GM23338 (cell line): Measurements from ENCODE around the gene HMCES. TPM values are rescaled to one million over a fixed set of nuclear protein-coding genes. Genes with fewer than 3 reads are reported as not detected.

Source experiments
- ATAC-seq: fragments of 200-7000 bp; cut with Tn5 transposase; 3 replicates; pipeline ENCODE4 v1.9.1; 2020
- DNase-seq: peaks from one replicate; pipeline ENCODE4 v3.0.0-alpha.2; 2015; ENCODE audit warnings: low spot score
- H2AFZ ChIP-seq: fragments of 200-600 bp; sonication (generic); 2 replicates; pipeline ENCODE4 v1.8.0; 2016; ENCODE audit warnings: antibody characterized with exemption, mild to moderate bottlenecking, moderate library complexity
- H3F3A ChIP-seq: fragments of 200-600 bp; sonication (generic); replicated peaks from 2 replicates; pipeline ENCODE4 v1.8.0; 2017; ENCODE audit warnings: antibody characterized with exemption, mixed run types, low read depth
- H3K27ac ChIP-seq: fragments of 200-600 bp; sonication (generic); 2 replicates; pipeline ENCODE4 v1.6.1; 2016; ENCODE audit warnings: low read depth
- H3K27me3 ChIP-seq: fragments of 200-600 bp; sonication (generic); 2 replicates; pipeline ENCODE4 v1.8.0; 2016; ENCODE audit warnings: mild to moderate bottlenecking, mixed run types, moderate library complexity; ENCODE audit not compliant: insufficient read depth
- H3K36me3 ChIP-seq: fragments of 200-600 bp; sonication (generic); 2 replicates; pipeline ENCODE4 v1.8.0; 2016; ENCODE audit warnings: mild to moderate bottlenecking; ENCODE audit not compliant: insufficient read depth
- H3K4me1 ChIP-seq: fragments of 200-600 bp; sonication (generic); 2 replicates; pipeline ENCODE4 v1.8.0; 2016; ENCODE audit warnings: mild to moderate bottlenecking, moderate library complexity; ENCODE audit not compliant: insufficient read depth
- H3K4me2 ChIP-seq: fragments of 200-600 bp; sonication (generic); 2 replicates; pipeline ENCODE4 v1.7.1; 2017; ENCODE audit warnings: mixed run types
- H3K4me3 ChIP-seq: fragments of 200-600 bp; sonication (generic); 2 replicates; pipeline ENCODE4 v1.6.1; 2016; ENCODE audit warnings: mixed run types
- H3K79me2 ChIP-seq: fragments of 200-600 bp; sonication (generic); replicated peaks from 2 replicates; pipeline ENCODE4 v1.8.0; 2017; ENCODE audit warnings: mild to moderate bottlenecking; ENCODE audit not compliant: insufficient read depth
- H3K9me2 ChIP-seq: fragments of 200-600 bp; sonication (generic); 2 replicates; pipeline ENCODE4 v1.8.0; 2017; ENCODE audit not compliant: insufficient read depth
- H4K20me1 ChIP-seq: fragments of 200-600 bp; sonication (generic); replicated peaks from 2 replicates; pipeline ENCODE4 v1.8.0; 2017; ENCODE audit warnings: mild to moderate bottlenecking; ENCODE audit not compliant: insufficient read depth
- H3K27ac Mint-ChIP-seq: 2 replicates; pipeline ENCODE4 v1.8.0; 2020; ENCODE audit warnings: inconsistent platforms, mild to moderate bottlenecking, moderate library complexity, mixed read lengths
- H3K27me3 Mint-ChIP-seq: 3 replicates; pipeline ENCODE4 v1.8.0; 2022; ENCODE audit warnings: low read depth, mild to moderate bottlenecking, moderate library complexity, mixed read lengths, inconsistent platforms; ENCODE audit not compliant: insufficient read depth, poor library complexity
- H3K36me3 Mint-ChIP-seq: 3 replicates; pipeline ENCODE4 v1.8.0; 2021; ENCODE audit warnings: low read depth, mild to moderate bottlenecking, inconsistent platforms, moderate library complexity, mixed read lengths
- H3K4me1 Mint-ChIP-seq: 3 replicates; pipeline ENCODE4 v1.8.0; 2020; ENCODE audit warnings: mild to moderate bottlenecking, inconsistent platforms, mixed read lengths
- H3K4me3 Mint-ChIP-seq: 3 replicates; pipeline ENCODE4 v1.8.0; 2021; ENCODE audit warnings: moderate library complexity, mild to moderate bottlenecking, inconsistent platforms, mixed read lengths
- H3K9me3 Mint-ChIP-seq: 3 replicates; pipeline ENCODE4 v1.8.0; 2020; ENCODE audit warnings: moderate library complexity, mild to moderate bottlenecking, inconsistent platforms, mixed read lengths
- CREB1 ChIP-seq: fragments of 250-450 bp; sonication (Bioruptor Pico); IDR thresholded peaks from 2 replicates; pipeline ENCODE4 v1.5.0; 2020; ENCODE audit warnings: low read depth, mild to moderate bottlenecking, moderate library complexity
- CTCF ChIP-seq, 2 experiments: fragments of 200-600 bp in 1 of 2; sonication (generic) in 1 of 2; conservative IDR thresholded peaks; 2 replicates each; pipeline versions ENCODE4 v1.5.1 to v1.6.1; 2016 to 2017; ENCODE audit warnings: antibody characterized with exemption in 2 of 2, low read depth in 2 of 2, mild to moderate bottlenecking in 2 of 2, moderate library complexity in 1 of 2
- ETS1 ChIP-seq: IDR thresholded peaks from 2 replicates; pipeline ENCODE4 v1.6.1; 2016; ENCODE audit warnings: antibody characterized with exemption
- EZH2 ChIP-seq: fragments of 200-600 bp; sonication (generic); IDR thresholded peaks from one replicate; pipeline ENCODE4 v1.8.0; 2017; ENCODE audit warnings: antibody characterized with exemption, mild to moderate bottlenecking, low read depth; ENCODE audit not compliant: unreplicated experiment
- EZH2phosphoT487 ChIP-seq: fragments of 200-600 bp; sonication (generic); IDR thresholded peaks from one replicate; pipeline ENCODE4 v1.8.1; 2018; ENCODE audit warnings: antibody characterized with exemption; ENCODE audit not compliant: unreplicated experiment
- NANOG ChIP-seq: IDR thresholded peaks from 2 replicates; pipeline ENCODE4 v1.6.1; 2016; ENCODE audit warnings: antibody characterized with exemption, borderline replicate concordance
- POLR2AphosphoS5 ChIP-seq: IDR thresholded peaks from 2 replicates; pipeline ENCODE4 v1.6.1; 2016; ENCODE audit warnings: antibody characterized with exemption, low read depth
- REST ChIP-seq: IDR thresholded peaks from one replicate; pipeline ENCODE4 v1.6.1; 2018; ENCODE audit warnings: antibody characterized with exemption; ENCODE audit not compliant: unreplicated experiment
- STAT1 ChIP-seq: IDR thresholded peaks from one replicate; pipeline ENCODE4 v1.6.1; 2016; ENCODE audit warnings: antibody characterized with exemption; ENCODE audit not compliant: unreplicated experiment
- ZNF114 ChIP-seq: fragments of 250-450 bp; sonication (Bioruptor Pico); IDR thresholded peaks from 2 replicates; pipeline ENCODE4 v1.5.0; 2020; ENCODE audit warnings: mild to moderate bottlenecking, moderate library complexity
- ZNF331 ChIP-seq: fragments of 250-450 bp; sonication (Bioruptor Pico); IDR thresholded peaks from 2 replicates; pipeline ENCODE4 v1.5.0; 2020; ENCODE audit warnings: low read depth, mild to moderate bottlenecking, moderate library complexity
- polyA plus RNA-seq: library from polyadenylated mRNA; unstranded; fragments of >200 nt; fragmentation: Nextera tagmentation; extraction: Ambion mirVana; gene quantifications from 2 replicates; pipeline ENCODE4 v1.2.1, GENCODE V29; 2016
- total RNA-seq: library from RNA; depleted of rRNA; stranded (reverse); fragments of >200 nt; shearing (Covaris generic); gene quantifications from 2 replicates; pipeline ENCODE4 v1.2.3, GENCODE V29; 2014

The HMCES gene
- total and polyA plus RNA-seq, 2 experiments from 2014 or later = 36.5 to 44.5 TPM

- Histone ChIP-seq H3F3A (peaks cover 4% of the 10 kb centered on the region; the same call in 1 of the 2 replicates), H3K27ac (peak overlapping the region; percentile 23; the same call in 1 of the 2 replicates), H3K4me1 (peaks cover 15% of the 10 kb centered on the region), H3K36me3 (no peaks in the 10 kb centered on the region), H3K4me2 (no peak overlapping the region), H3K79me2 (peaks cover 20% of the 10 kb centered on the region), H4K20me1 (no peaks in the 10 kb centered on the region; the same call in 1 of the 2 replicates), H2AFZ (no peak overlapping the region), H3K4me3 (no peak overlapping the region), H3K27me3 (no peaks in the 10 kb centered on the region), H3K9me2 (no peaks in the 10 kb centered on the region)
- TF ChIP-seq NANOG (no peak), CTCF (conservative IDR thresholded peaks at IDR 0.05; ENCODE audit: low read depth in 2 of 2) (peak in 1 of 2 experiments; percentile 16; a peak in 1 of 4 replicates)
- no peaks in the 10 kb centered on the region; the same call in 2 of the 3 replicates for H3K9me3 Mint-ChIP-seq
- no peak overlapping the region for H3K27ac Mint-ChIP-seq
- H3K27me3 Mint-ChIP-seq = peaks cover 13% of the 10 kb centered on the region
- ATAC-seq (no peak), DNase-seq (no peak)
- H3K36me3 Mint-ChIP-seq = peaks cover 3% of the 10 kb centered on the region; the same call in 2 of the 3 replicates
- no peak overlapping the region for H3K4me3 Mint-ChIP-seq
- peaks cover 17% of the 10 kb centered on the region for H3K4me1 Mint-ChIP-seq
These were observed 4.2 kb downstream of the HMCES start for GRCh38 chr3:129282727-129283327.

- Mint-ChIP-seq H3K4me1 (peaks cover 8% of the 10 kb centered on the region), H3K36me3 (peaks cover 8% of the 10 kb centered on the region; the same call in 2 of the 3 replicates)
- H3K4me3 ChIP-seq = no peak overlapping the region
- TF ChIP-seq EZH2phosphoT487 (no peak), REST (no peak), NANOG (no peak), EZH2 (no peak), CREB1 (no peak), ETS1 (no peak), CTCF (conservative IDR thresholded peaks at IDR 0.05; ENCODE audit: low read depth in 2 of 2) (no peak), STAT1 (no peak), POLR2AphosphoS5 (no peak), ZNF114 (CRISPR knock-in tag) (no peak), ZNF331 (CRISPR knock-in tag) (no peak)
These were observed 7.4 kb downstream of the HMCES start for GRCh38 chr3:129286081-129286480.

More at GRCh38 chr3:129286081-129286480, 7.4 kb downstream of the HMCES start:
- Histone ChIP-seq H3K27ac (no peak overlapping the region), H3K36me3 (peaks cover 15% of the 10 kb centered on the region; the same call in 1 of the 2 replicates), H3K27me3 (no peaks in the 10 kb centered on the region), H3K79me2 (peaks cover 7% of the 10 kb centered on the region; the same call in 1 of the 2 replicates), H3K4me2 (no peak overlapping the region), H2AFZ (no peak overlapping the region), H3F3A (no peaks in the 10 kb centered on the region), H4K20me1 (no peaks in the 10 kb centered on the region; the same call in 1 of the 2 replicates), H3K9me2 (no peaks in the 10 kb centered on the region), H3K4me1 (peaks cover 7% of the 10 kb centered on the region; the same call in 1 of the 2 replicates)
- no peaks in the 10 kb centered on the region; the same call in 2 of the 3 replicates for H3K9me3 Mint-ChIP-seq
- peaks cover 2% of the 10 kb centered on the region for H3K27me3 Mint-ChIP-seq
- no peak for DNase-seq
- no peak overlapping the region for H3K4me3 Mint-ChIP-seq
- no peak overlapping the region for H3K27ac Mint-ChIP-seq
- ATAC-seq = no peak
